Measurements from ENCODE around the gene PGM5. TPM values are rescaled to one million over a fixed set of nuclear protein-coding genes. Genes with fewer than 3 reads are reported as not detected.
"Not testable (repeated sequence)": the region's sequence is repeated elsewhere in the genome, so short reads cannot be mapped to it uniquely, and the experiment has no call there.

The PGM5 gene
- 1 to 10 TPM in 1 of 3 donors, not detected in 2; 1.2 TPM for polyA plus RNA-seq

- H3K9me3 Mint-ChIP-seq; H3K27ac Mint-ChIP-seq; H3K27me3 Mint-ChIP-seq (ENCODE audit: low read depth in 3 of 3); H3K4me1 Mint-ChIP-seq; DNase-seq; H3K36me3 Mint-ChIP-seq: not testable (repeated sequence)
- peak within 1 kb of the TSS in 4 of 5 donors; percentile 15 to 78 (median 64) for H3K4me3 Mint-ChIP-seq
These were observed at the start of gene PGM5 for GRCh38 chr9:68356380-68357118. TSS of gene PGM5 (plus strand) at chr9:68356611. CDS start at chr9:68357128, 517 bp downstream.

GRCh38 chr9:68307127-68307526 lies 49.3 kb upstream of the PGM5 start:
- not testable (repeated sequence) for H3K36me3 Mint-ChIP-seq; H3K4me1 Mint-ChIP-seq; DNase-seq; H3K27ac Mint-ChIP-seq; H3K9me3 Mint-ChIP-seq; H3K27me3 Mint-ChIP-seq (ENCODE audit: low read depth in 3 of 3); H3K4me3 Mint-ChIP-seq

GRCh38 chr9:68307654-68308053 lies 48.8 kb upstream of the PGM5 start:
- H3K27ac Mint-ChIP-seq; DNase-seq; H3K27me3 Mint-ChIP-seq (ENCODE audit: low read depth in 3 of 3); H3K36me3 Mint-ChIP-seq; H3K4me1 Mint-ChIP-seq; H3K9me3 Mint-ChIP-seq; H3K4me3 Mint-ChIP-seq: not testable (repeated sequence)

GRCh38 chr9:68311208-68311607 lies 45.2 kb upstream of the PGM5 start:
- not testable (repeated sequence) for H3K4me1 Mint-ChIP-seq; H3K4me3 Mint-ChIP-seq; H3K27ac Mint-ChIP-seq; H3K9me3 Mint-ChIP-seq; H3K27me3 Mint-ChIP-seq (ENCODE audit: low read depth in 3 of 3); H3K36me3 Mint-ChIP-seq; DNase-seq

- H3K27me3 Mint-ChIP-seq (ENCODE audit: low read depth in 3 of 3); H3K4me1 Mint-ChIP-seq; H3K9me3 Mint-ChIP-seq; H3K4me3 Mint-ChIP-seq; DNase-seq; H3K27ac Mint-ChIP-seq; H3K36me3 Mint-ChIP-seq: not testable (repeated sequence)
These were observed 38.2 kb upstream of the PGM5 start for GRCh38 chr9:68318209-68318608.

GRCh38 chr9:68323749-68324148 lies 32.7 kb upstream of the PGM5 start:
- not testable (repeated sequence) for H3K27ac Mint-ChIP-seq; H3K9me3 Mint-ChIP-seq; DNase-seq; H3K4me3 Mint-ChIP-seq; H3K36me3 Mint-ChIP-seq; H3K4me1 Mint-ChIP-seq; H3K27me3 Mint-ChIP-seq (ENCODE audit: low read depth in 3 of 3)

GRCh38 chr9:68324518-68324917 lies 31.9 kb upstream of the PGM5 start:
- not testable (repeated sequence) for DNase-seq; H3K9me3 Mint-ChIP-seq; H3K36me3 Mint-ChIP-seq; H3K27me3 Mint-ChIP-seq (ENCODE audit: low read depth in 3 of 3); H3K4me3 Mint-ChIP-seq; H3K4me1 Mint-ChIP-seq; H3K27ac Mint-ChIP-seq

GRCh38 chr9:68329106-68329505 lies 27.3 kb upstream of the PGM5 start:
- H3K4me3 Mint-ChIP-seq; H3K4me1 Mint-ChIP-seq; H3K9me3 Mint-ChIP-seq; H3K27ac Mint-ChIP-seq; H3K27me3 Mint-ChIP-seq (ENCODE audit: low read depth in 3 of 3); H3K36me3 Mint-ChIP-seq; DNase-seq: not testable (repeated sequence)

- H3K36me3 Mint-ChIP-seq; H3K27me3 Mint-ChIP-seq (ENCODE audit: low read depth in 3 of 3); H3K4me1 Mint-ChIP-seq; H3K4me3 Mint-ChIP-seq; H3K9me3 Mint-ChIP-seq; H3K27ac Mint-ChIP-seq; DNase-seq: not testable (repeated sequence)
These were observed 25.8 kb upstream of the PGM5 start for GRCh38 chr9:68330531-68331173.

GRCh38 chr9:68332122-68332521 lies 24.3 kb upstream of the PGM5 start:
- not testable (repeated sequence) for H3K4me1 Mint-ChIP-seq; H3K36me3 Mint-ChIP-seq; H3K27me3 Mint-ChIP-seq (ENCODE audit: low read depth in 3 of 3); H3K4me3 Mint-ChIP-seq; DNase-seq; H3K27ac Mint-ChIP-seq; H3K9me3 Mint-ChIP-seq

GRCh38 chr9:68335935-68336334 lies 20.5 kb upstream of the PGM5 start:
- not testable (repeated sequence) for H3K4me1 Mint-ChIP-seq; H3K4me3 Mint-ChIP-seq; H3K36me3 Mint-ChIP-seq; H3K27ac Mint-ChIP-seq; H3K9me3 Mint-ChIP-seq; H3K27me3 Mint-ChIP-seq (ENCODE audit: low read depth in 3 of 3); DNase-seq

- not testable (repeated sequence) for H3K27ac Mint-ChIP-seq; DNase-seq; H3K4me3 Mint-ChIP-seq; H3K27me3 Mint-ChIP-seq (ENCODE audit: low read depth in 3 of 3); H3K9me3 Mint-ChIP-seq; H3K4me1 Mint-ChIP-seq; H3K36me3 Mint-ChIP-seq
These were observed 19.6 kb upstream of the PGM5 start for GRCh38 chr9:68336639-68337339.

GRCh38 chr9:68338000-68338399 lies 18.4 kb upstream of the PGM5 start:
- H3K27me3 Mint-ChIP-seq (ENCODE audit: low read depth in 3 of 3); H3K4me1 Mint-ChIP-seq; H3K36me3 Mint-ChIP-seq; H3K27ac Mint-ChIP-seq; H3K9me3 Mint-ChIP-seq; DNase-seq; H3K4me3 Mint-ChIP-seq: not testable (repeated sequence)

- H3K36me3 Mint-ChIP-seq; H3K27me3 Mint-ChIP-seq (ENCODE audit: low read depth in 3 of 3); H3K9me3 Mint-ChIP-seq; H3K4me3 Mint-ChIP-seq; H3K4me1 Mint-ChIP-seq; H3K27ac Mint-ChIP-seq: not testable (repeated sequence)
- DNase-seq, result peak in 1 of 3 donors; percentile 3
These were observed 14.0 kb upstream of the PGM5 start for GRCh38 chr9:68342265-68343025.

Data from immature natural killer cell (primary cell).